Hepatocyte (in vitro differentiated cells): ENCODE measurements around the gene WIF1. TPM values are rescaled to one million over a fixed set of nuclear protein-coding genes. Genes with fewer than 3 reads are reported as not detected.

Experiments used
- DNase-seq: peaks from one replicate; pipeline ENCODE4 v3.0.0-alpha.2; 2016; ENCODE audit warnings: low spot score
- H2AFZ ChIP-seq: fragments of 200-600 bp; sonication (generic); 2 replicates; pipeline ENCODE4 v1.6.0; 2016; ENCODE audit warnings: antibody characterized with exemption, mild to moderate bottlenecking
- H3K27ac ChIP-seq: fragments of 200-600 bp; sonication (generic); 2 replicates; pipeline ENCODE4 v1.5.1; 2016; ENCODE audit warnings: mild to moderate bottlenecking
- H3K27me3 ChIP-seq: fragments of 200-600 bp; sonication (generic); 2 replicates; pipeline ENCODE4 v1.6.1; 2016
- H3K36me3 ChIP-seq: fragments of 200-600 bp; sonication (generic); replicated peaks from 2 replicates; pipeline ENCODE4 v1.5.1; 2016; ENCODE audit warnings: low read depth; ENCODE audit not compliant: insufficient read depth
- H3K4me1 ChIP-seq: fragments of 200-600 bp; sonication (generic); 2 replicates; pipeline ENCODE4 v1.5.1; 2016; ENCODE audit warnings: mild to moderate bottlenecking, moderate library complexity; ENCODE audit not compliant: insufficient read depth
- H3K4me2 ChIP-seq: fragments of 200-600 bp; sonication (generic); 2 replicates; pipeline ENCODE4 v1.6.0; 2016
- H3K4me3 ChIP-seq: fragments of 200-600 bp; sonication (generic); 2 replicates; pipeline ENCODE4 v1.5.1; 2016; ENCODE audit warnings: mild to moderate bottlenecking
- H3K79me2 ChIP-seq: fragments of 200-600 bp; sonication (generic); 2 replicates; pipeline ENCODE4 v1.6.0; 2017; ENCODE audit warnings: mild to moderate bottlenecking
- H3K9me2 ChIP-seq: fragments of 200-600 bp; sonication (generic); replicated peaks from 2 replicates; pipeline ENCODE4 v1.6.0; 2017; ENCODE audit warnings: mild to moderate bottlenecking; ENCODE audit not compliant: insufficient read depth
- H3K9me3 ChIP-seq: fragments of 200-600 bp; sonication (generic); 2 replicates; pipeline ENCODE4 v1.5.1; 2016; ENCODE audit warnings: low read depth, mild to moderate bottlenecking
- H4K20me1 ChIP-seq: fragments of 200-600 bp; sonication (generic); 2 replicates; pipeline ENCODE4 v1.6.0; 2016; ENCODE audit warnings: mild to moderate bottlenecking; ENCODE audit not compliant: insufficient read depth, poor library complexity, severe bottlenecking
- EZH2 ChIP-seq: fragments of 200-600 bp; sonication (generic); IDR thresholded peaks from 2 replicates; pipeline ENCODE4 v1.6.1; 2016; ENCODE audit warnings: antibody characterized with exemption, mild to moderate bottlenecking, borderline replicate concordance
- EZH2phosphoT487 ChIP-seq: fragments of 200-600 bp; sonication (generic); IDR thresholded peaks from one replicate; pipeline ENCODE4 v1.6.1; 2018; ENCODE audit warnings: antibody characterized with exemption, mild to moderate bottlenecking, low read depth, moderate library complexity; ENCODE audit not compliant: unreplicated experiment, severe bottlenecking
- WGBS: methylation state at CpG from one replicate; pipeline ENCODE4 v1.1.6; 2016; ENCODE audit warnings: low lambda C conversion rate; ENCODE audit errors: missing lambda C conversion rate; 5-methylcytosine and 5-hydroxymethylcytosine counted together
- polyA plus RNA-seq: library from polyadenylated mRNA; unstranded; fragments of >200 nt; fragmentation: Nextera tagmentation; extraction: Ambion mirVana; gene quantifications from 2 replicates; pipeline ENCODE4 v1.2.1, GENCODE V29; 2016
- total RNA-seq: library from RNA; depleted of rRNA; stranded (reverse); fragments of >200 nt; gene quantifications from 2 replicates; pipeline ENCODE4 v1.2.3, GENCODE V29; 2014
- TF ChIP-seq, protein P1 (sequence below): fragments of 200-600 bp; sonication (generic); IDR thresholded peaks from 2 replicates; pipeline ENCODE4 v1.5.1; 2016; ENCODE audit warnings: antibody characterized with exemption, mild to moderate bottlenecking; ENCODE audit not compliant: poor library complexity

WIF1 gene
- total and polyA plus RNA-seq, 2 experiments from 2014 or later = 2.2 to 5.5 TPM

DNA sequence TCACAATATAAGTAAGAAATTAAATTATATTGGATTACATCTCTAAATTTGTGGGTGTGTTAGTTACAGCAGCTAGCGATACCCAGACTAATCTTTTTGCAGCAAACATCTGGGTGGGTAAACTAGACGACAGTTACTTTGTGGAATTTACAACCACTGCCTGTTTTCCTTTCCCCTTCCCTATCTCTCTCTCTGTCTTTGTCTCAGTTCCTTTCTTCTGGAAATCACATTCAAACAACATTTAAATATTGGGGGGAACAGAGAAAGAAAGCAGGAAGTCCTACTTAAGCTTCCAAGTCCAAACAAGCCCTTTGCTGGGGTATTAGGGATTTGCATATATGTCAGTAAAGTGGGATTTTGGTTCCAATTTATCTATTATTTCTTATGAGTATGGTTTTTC lies 97.6 kb downstream of the WIF1 start:
- TF ChIP-seq EZH2phosphoT487 (no peak), EZH2 (no peak)
- TF ChIP-seq, protein P1, sequence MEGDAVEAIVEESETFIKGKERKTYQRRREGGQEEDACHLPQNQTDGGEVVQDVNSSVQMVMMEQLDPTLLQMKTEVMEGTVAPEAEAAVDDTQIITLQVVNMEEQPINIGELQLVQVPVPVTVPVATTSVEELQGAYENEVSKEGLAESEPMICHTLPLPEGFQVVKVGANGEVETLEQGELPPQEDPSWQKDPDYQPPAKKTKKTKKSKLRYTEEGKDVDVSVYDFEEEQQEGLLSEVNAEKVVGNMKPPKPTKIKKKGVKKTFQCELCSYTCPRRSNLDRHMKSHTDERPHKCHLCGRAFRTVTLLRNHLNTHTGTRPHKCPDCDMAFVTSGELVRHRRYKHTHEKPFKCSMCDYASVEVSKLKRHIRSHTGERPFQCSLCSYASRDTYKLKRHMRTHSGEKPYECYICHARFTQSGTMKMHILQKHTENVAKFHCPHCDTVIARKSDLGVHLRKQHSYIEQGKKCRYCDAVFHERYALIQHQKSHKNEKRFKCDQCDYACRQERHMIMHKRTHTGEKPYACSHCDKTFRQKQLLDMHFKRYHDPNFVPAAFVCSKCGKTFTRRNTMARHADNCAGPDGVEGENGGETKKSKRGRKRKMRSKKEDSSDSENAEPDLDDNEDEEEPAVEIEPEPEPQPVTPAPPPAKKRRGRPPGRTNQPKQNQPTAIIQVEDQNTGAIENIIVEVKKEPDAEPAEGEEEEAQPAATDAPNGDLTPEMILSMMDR = no peak
- WGBS = 23% methylated on average over 2 of the region's 2 CpGs
- DNase-seq = no peak
- Histone ChIP-seq H3K36me3 (no peaks in the 10 kb centered on the region), H3K4me1 (no peaks in the 10 kb centered on the region), H3K4me3 (no peak overlapping the region), H3K79me2 (no peaks in the 10 kb centered on the region), H3K27ac (peak overlapping the region; percentile 83), H3K9me2 (no peaks in the 10 kb centered on the region), H3K27me3 (no peaks in the 10 kb centered on the region), H4K20me1 (no peaks in the 10 kb centered on the region), H3K4me2 (peak overlapping the region; percentile 48), H2AFZ (no peak overlapping the region), H3K9me3 (no peaks in the 10 kb centered on the region)

DNA sequence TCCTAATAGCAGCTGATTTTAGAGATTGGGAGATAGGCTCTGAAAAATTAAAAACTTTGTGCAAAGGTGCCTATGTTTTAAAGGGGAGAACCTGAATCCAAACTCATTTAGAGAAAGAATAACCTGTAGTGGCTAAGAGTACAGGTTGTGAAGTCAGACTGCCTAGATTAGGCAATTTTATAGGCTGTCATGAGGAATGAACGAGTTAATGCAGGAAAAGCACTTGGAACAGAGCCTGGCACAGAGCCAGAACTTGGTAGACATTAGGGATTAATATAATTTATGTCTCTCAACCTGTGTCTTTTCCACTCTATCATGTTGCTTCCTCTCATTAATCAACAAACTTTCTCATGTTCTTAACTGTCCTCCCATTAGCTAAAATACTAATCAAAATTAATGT lies 98.1 kb downstream of the WIF1 start:
- no peaks in the 10 kb centered on the region for H3K36me3 ChIP-seq
- H3K4me2 ChIP-seq = peak overlapping the region; percentile 48
- no peak overlapping the region for H2AFZ ChIP-seq
- 23% methylated on average over 1 of the region's 1 CpG for WGBS
- H3K9me2 ChIP-seq = no peaks in the 10 kb centered on the region
- no peaks in the 10 kb centered on the region for H4K20me1 ChIP-seq
- H3K79me2 ChIP-seq = no peaks in the 10 kb centered on the region
- no peaks in the 10 kb centered on the region for H3K4me1 ChIP-seq
- H3K27ac ChIP-seq = peak overlapping the region; percentile 83
- H3K4me3 ChIP-seq = no peak overlapping the region
- TF ChIP-seq EZH2 (no peak), EZH2phosphoT487 (no peak)
- TF ChIP-seq, protein P1 = no peak
- no peaks in the 10 kb centered on the region for H3K27me3 ChIP-seq
- peak; percentile 48 for DNase-seq
- H3K9me3 ChIP-seq = no peaks in the 10 kb centered on the region

DNA sequence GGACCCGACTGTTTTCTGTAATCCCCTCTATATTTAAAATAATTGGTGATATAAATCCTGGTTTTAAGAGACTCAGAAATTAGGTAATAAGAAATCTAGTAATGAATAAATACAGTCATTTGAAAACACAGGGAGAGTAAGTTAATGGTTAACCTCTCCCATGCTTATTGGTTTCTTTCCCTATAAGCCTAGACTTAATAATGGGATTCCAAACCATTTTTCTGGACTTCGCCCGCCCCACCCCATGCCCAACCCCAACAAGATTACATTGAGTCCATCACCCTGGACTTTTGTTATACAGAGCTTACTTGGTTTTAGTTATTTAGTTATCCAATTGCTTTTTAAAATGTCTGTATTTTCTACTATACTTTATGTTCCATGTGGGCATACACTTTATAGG lies 98.7 kb downstream of the WIF1 start:
- WGBS = 74% methylated on average over 3 of the region's 3 CpGs
- Histone ChIP-seq H3K4me3 (no peak overlapping the region), H3K79me2 (no peaks in the 10 kb centered on the region), H3K9me3 (no peaks in the 10 kb centered on the region), H3K4me1 (peaks cover under 1% of the 10 kb centered on the region), H2AFZ (no peak overlapping the region), H4K20me1 (no peaks in the 10 kb centered on the region), H3K27ac (peak overlapping the region; percentile 83), H3K36me3 (no peaks in the 10 kb centered on the region), H3K4me2 (peak overlapping the region; percentile 48), H3K9me2 (no peaks in the 10 kb centered on the region), H3K27me3 (no peaks in the 10 kb centered on the region)
- DNase-seq = peak; percentile 60
- TF ChIP-seq EZH2 (no peak), EZH2phosphoT487 (no peak)
- TF ChIP-seq, protein P1 = no peak

DNA sequence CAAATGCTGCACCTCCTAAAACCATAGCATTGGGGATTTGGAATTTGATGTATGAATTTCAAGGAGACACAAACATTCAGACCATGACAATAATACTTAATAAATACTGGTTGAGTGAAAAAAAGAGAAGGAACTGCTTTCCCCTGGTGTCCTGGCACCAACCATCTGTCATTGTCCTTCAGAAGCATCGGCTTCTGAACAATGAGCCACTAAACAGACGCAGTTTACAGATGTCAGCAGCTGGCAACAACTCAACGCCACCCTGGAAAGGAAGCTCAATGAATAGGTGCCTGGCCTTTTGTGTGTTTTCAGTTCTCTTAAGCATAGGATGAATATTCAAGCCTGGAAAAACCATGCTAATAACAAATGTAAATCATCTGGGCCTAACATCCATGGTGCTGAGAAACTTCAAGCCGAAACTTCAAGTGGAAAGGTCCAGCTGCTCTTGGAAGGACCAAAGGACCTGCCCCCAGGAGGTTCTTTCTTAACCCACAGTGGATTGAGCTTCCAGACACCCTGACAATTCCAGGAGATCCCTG lies 101.3 kb downstream of the WIF1 start:
- no peak overlapping the region for H3K27ac ChIP-seq
- H3K27me3 ChIP-seq = no peaks in the 10 kb centered on the region
- no peaks in the 10 kb centered on the region for H4K20me1 ChIP-seq
- no peaks in the 10 kb centered on the region for H3K9me3 ChIP-seq
- TF ChIP-seq EZH2 = no peak
- no peak for TF ChIP-seq EZH2phosphoT487
- TF ChIP-seq, protein P1 = no peak
- no peak overlapping the region for H2AFZ ChIP-seq
- no peak overlapping the region for H3K4me2 ChIP-seq
- H3K4me1 ChIP-seq = peaks cover 23% of the 10 kb centered on the region
- DNase-seq = no peak
- 89% methylated on average over 4 of the region's 4 CpGs for WGBS
- no peak overlapping the region for H3K4me3 ChIP-seq
- H3K9me2 ChIP-seq = no peaks in the 10 kb centered on the region
- no peaks in the 10 kb centered on the region for H3K79me2 ChIP-seq
- no peaks in the 10 kb centered on the region for H3K36me3 ChIP-seq
